ENCODE results near the gene ARL10.

Gene ARL10
- 0.98 to 7.5 (median 2.9) reads per million in 17 experiments for total RNA-seq

GRCh38 chr5:176365351-176366231 lies at the start of gene ARL10:
Gene ARL10, plus strand, starts transcription at chr5:176365487. Its CDS starts 77 bp downstream, at chr5:176365564.
- DNase-seq = peak; percentile 26 to 64 (median 40)

GRCh38 chr5:176317534-176318374 lies 47.5 kb upstream of the ARL10 start:
- DNase-seq = no peak

GRCh38 chr5:176319827-176320554 lies 45.3 kb upstream of the ARL10 start:
- peak in 2 of 4 experiments; percentile 5 to 16 for DNase-seq

GRCh38 chr5:176320577-176320976 lies 44.7 kb upstream of the ARL10 start:
- DNase-seq = no peak

GRCh38 chr5:176334031-176334770 lies 31.1 kb upstream of the ARL10 start:
- no peak for DNase-seq

GRCh38 chr5:176337913-176338312 lies 27.4 kb upstream of the ARL10 start:
- DNase-seq = no peak

GRCh38 chr5:176339304-176339703 lies 26.0 kb upstream of the ARL10 start:
- DNase-seq = no peak

GRCh38 chr5:176341325-176342157 lies 23.7 kb upstream of the ARL10 start:
- no peak for DNase-seq

GRCh38 chr5:176342158-176342483 lies 23.2 kb upstream of the ARL10 start:
- no peak for DNase-seq

GRCh38 chr5:176342766-176343458 lies 22.4 kb upstream of the ARL10 start:
- no peak for DNase-seq

- DNase-seq = no peak
Measured at GRCh38 chr5:176350416-176350815, 14.9 kb upstream of the ARL10 start.

GRCh38 chr5:176352116-176352878 lies 13.0 kb upstream of the ARL10 start:
- DNase-seq = no peak

GRCh38 chr5:176353533-176353932 lies 11.8 kb upstream of the ARL10 start:
- no peak for DNase-seq

- DNase-seq = no peak
Measured at GRCh38 chr5:176355400-176356178, 9.7 kb upstream of the ARL10 start.

- no peak for DNase-seq
Measured at GRCh38 chr5:176356179-176356566, 9.1 kb upstream of the ARL10 start.

GRCh38 chr5:176359658-176360057 lies 5.6 kb upstream of the ARL10 start:
- DNase-seq = no peak

GRCh38 chr5:176360894-176361436 lies 4.3 kb upstream of the ARL10 start:
- peak in 3 of 4 experiments; percentile 3 to 32 (median 15) for DNase-seq

GRCh38 chr5:176361437-176362232 lies 3.7 kb upstream of the ARL10 start, which contains the start of gene KIAA1191:
Gene KIAA1191, minus strand, starts transcription at chr5:176361764. Its CDS starts 2,256 bp downstream, at chr5:176359508.
- DNase-seq = peak; percentile 94 to 97 (median 95)
